ENCODE data around the gene EPC1.

GRCh38 chr10:32253821-32254220 is 93.1 kb downstream of the EPC1 start:
- TF ChIP-seq CTCF (conservative IDR thresholded peaks at IDR 0.05 in 1 of 2, IDR thresholded peaks at IDR 0.05 in 1 of 2; ENCODE audit: low read depth in 1 of 2, low read length in 2 of 2) (no peak), EZH2 (IDR thresholded peaks at IDR 0.05; ENCODE audit: low read length, missing control alignments) (no peak)
